Stimulated activated naive B cell treated with anti-CD40 and anti-IgM and Interleukin-4, amounts not matched to agents 10 μg/mL and 1 μg/mL and 100 μg/mL, for 72 hours (primary cell): Measurements from ENCODE around the gene MAPK8.
"Not testable (repeated sequence)": the region's sequence is repeated elsewhere in the genome, so short reads cannot be mapped to it uniquely, and the experiment has no call there.

Experiments
- ATAC-seq, 2 donors: fragments of 150-1000 bp; cut with Tn5 transposase; replicated peaks; 2 replicates each; pipeline ENCODE4 v1.10.0; 2021; ENCODE audit warnings: moderate library complexity in 1 of 2
- DNase-seq: peaks from one replicate; pipeline ENCODE4 v3.0.0; 2021
- H3K27ac Mint-ChIP-seq: one replicate; pipeline ENCODE4 v1.8.0; 2022; ENCODE audit warnings: mild to moderate bottlenecking, mixed read lengths
- H3K27me3 Mint-ChIP-seq, 2 donors: one replicate each; pipeline ENCODE4 v1.8.0; 2022; ENCODE audit warnings: mixed read lengths in 2 of 2
- H3K36me3 Mint-ChIP-seq, 2 donors: one replicate each; pipeline ENCODE4 v1.8.0; 2022; ENCODE audit warnings: mixed read lengths in 2 of 2, mild to moderate bottlenecking in 1 of 2
- H3K4me1 Mint-ChIP-seq, 2 donors: one replicate each; pipeline ENCODE4 v1.8.0; 2022; ENCODE audit warnings: mixed read lengths in 2 of 2, mild to moderate bottlenecking in 1 of 2
- H3K4me3 Mint-ChIP-seq, 2 donors: one replicate each; pipeline ENCODE4 v1.8.0; 2022; ENCODE audit warnings: mild to moderate bottlenecking in 2 of 2, mixed read lengths in 2 of 2, moderate library complexity in 1 of 2
- H3K9me3 Mint-ChIP-seq, 2 donors: one replicate each; pipeline ENCODE4 v1.8.0; 2022; ENCODE audit warnings: mixed read lengths in 2 of 2, mild to moderate bottlenecking in 1 of 2

Gene MAPK8

GRCh38 chr10:48414160-48414559, 107.7 kb downstream of the MAPK8 start:
- DNase-seq (no peak), ATAC-seq (no peak)
- no peak overlapping the region for H3K4me3 Mint-ChIP-seq
- H3K27ac Mint-ChIP-seq: no peak overlapping the region
- H3K9me3 Mint-ChIP-seq: peaks cover 8 to 13% of the 10 kb centered on the region in 2 donors
- no peaks in the 10 kb centered on the region for H3K4me1 Mint-ChIP-seq
- H3K36me3 Mint-ChIP-seq: peaks cover 40 to 45% of the 10 kb centered on the region in 2 donors
- no peaks in the 10 kb centered on the region for H3K27me3 Mint-ChIP-seq

- DNase-seq: no peak
These were observed 108.3 kb downstream of the MAPK8 start for GRCh38 chr10:48414778-48415177.

GRCh38 chr10:48416584-48417232, 110.2 kb downstream of the MAPK8 start:
- Mint-ChIP-seq H3K9me3 (peaks cover 8 to 13% of the 10 kb centered on the region in 2 donors), H3K4me3 (no peak overlapping the region), H3K27me3 (no peaks in the 10 kb centered on the region), H3K27ac (no peak overlapping the region), H3K4me1 (no peaks in the 10 kb centered on the region), H3K36me3 (peaks cover 21 to 26% of the 10 kb centered on the region in 2 donors)
- ATAC-seq: no peak
- no peak for DNase-seq

More at GRCh38 chr10:48414778-48415177, 108.3 kb downstream of the MAPK8 start:
- Mint-ChIP-seq H3K4me1 (no peaks in the 10 kb centered on the region), H3K27ac (no peak overlapping the region), H3K36me3 (peaks cover 40 to 45% of the 10 kb centered on the region in 2 donors), H3K9me3 (peaks cover 8 to 13% of the 10 kb centered on the region in 2 donors), H3K27me3 (no peaks in the 10 kb centered on the region), H3K4me3 (no peak overlapping the region)
- ATAC-seq: no peak

GRCh38 chr10:48417374-48417773, 110.9 kb downstream of the MAPK8 start:
- H3K4me3 Mint-ChIP-seq: no peak overlapping the region
- no peaks in the 10 kb centered on the region for H3K27me3 Mint-ChIP-seq
- peaks cover 16 to 20% of the 10 kb centered on the region in 2 donors for H3K36me3 Mint-ChIP-seq
- DNase-seq: no peak
- H3K4me1 Mint-ChIP-seq: no peaks in the 10 kb centered on the region
- H3K27ac Mint-ChIP-seq: no peak overlapping the region
- peaks cover 3 to 6% of the 10 kb centered on the region in 2 donors for H3K9me3 Mint-ChIP-seq
- ATAC-seq: no peak

- Mint-ChIP-seq H3K27ac (no peak overlapping the region), H3K36me3 (peaks cover 8 to 11% of the 10 kb centered on the region in 2 donors), H3K4me1 (no peaks in the 10 kb centered on the region), H3K9me3 (no peaks in the 10 kb centered on the region), H3K27me3 (no peaks in the 10 kb centered on the region), H3K4me3 (no peak overlapping the region)
- DNase-seq (no peak), ATAC-seq (no peak)
These were observed 111.8 kb downstream of the MAPK8 start for GRCh38 chr10:48418189-48418788.

GRCh38 chr10:48419714-48420113, 113.2 kb downstream of the MAPK8 start:
- no peaks in the 10 kb centered on the region for H3K9me3 Mint-ChIP-seq
- no peaks in the 10 kb centered on the region for H3K4me1 Mint-ChIP-seq
- ATAC-seq: no peak
- no peaks in the 10 kb centered on the region for H3K27me3 Mint-ChIP-seq
- no peak overlapping the region for H3K27ac Mint-ChIP-seq
- no peak overlapping the region for H3K4me3 Mint-ChIP-seq
- H3K36me3 Mint-ChIP-seq: peaks cover 4 to 5% of the 10 kb centered on the region in 2 donors
- DNase-seq: no peak

- not testable (repeated sequence) for H3K27me3 Mint-ChIP-seq, H3K4me1 Mint-ChIP-seq, ATAC-seq, H3K4me3 Mint-ChIP-seq, H3K27ac Mint-ChIP-seq, H3K9me3 Mint-ChIP-seq, H3K36me3 Mint-ChIP-seq, DNase-seq
These were observed 115.4 kb downstream of the MAPK8 start for GRCh38 chr10:48421862-48422261.

- Mint-ChIP-seq H3K27me3 (no peaks in the 10 kb centered on the region), H3K27ac (no peak overlapping the region), H3K9me3 (no peaks in the 10 kb centered on the region), H3K4me1 (no peaks in the 10 kb centered on the region), H3K4me3 (no peak overlapping the region), H3K36me3 (peaks cover 9 to 18% of the 10 kb centered on the region in 2 donors)
- ATAC-seq: no peak
- no peak for DNase-seq
These were observed 117.4 kb downstream of the MAPK8 start for GRCh38 chr10:48423884-48424283.

- no peak overlapping the region for H3K27ac Mint-ChIP-seq
- no peak overlapping the region for H3K4me3 Mint-ChIP-seq
- no peaks in the 10 kb centered on the region for H3K4me1 Mint-ChIP-seq
- ATAC-seq (no peak), DNase-seq (no peak)
- no peaks in the 10 kb centered on the region for H3K27me3 Mint-ChIP-seq
- peaks cover 14 to 36% of the 10 kb centered on the region in 2 donors for H3K36me3 Mint-ChIP-seq
- H3K9me3 Mint-ChIP-seq: no peaks in the 10 kb centered on the region
These were observed 122.4 kb downstream of the MAPK8 start for GRCh38 chr10:48428896-48429295.

- Mint-ChIP-seq H3K27ac (no peak overlapping the region), H3K36me3 (peaks cover 15 to 36% of the 10 kb centered on the region in 2 donors)
These were observed 122.8 kb downstream of the MAPK8 start for GRCh38 chr10:48429309-48429708.

GRCh38 chr10:48430402-48430993, 124.0 kb downstream of the MAPK8 start:
- H3K4me3 Mint-ChIP-seq: no peak overlapping the region
- H3K27me3 Mint-ChIP-seq: no peaks in the 10 kb centered on the region
- peaks cover 20 to 36% of the 10 kb centered on the region in 2 donors for H3K36me3 Mint-ChIP-seq
- no peaks in the 10 kb centered on the region for H3K9me3 Mint-ChIP-seq
- no peak overlapping the region for H3K27ac Mint-ChIP-seq
- no peak for ATAC-seq
- H3K4me1 Mint-ChIP-seq: no peaks in the 10 kb centered on the region
- DNase-seq: no peak

More at GRCh38 chr10:48429309-48429708, 122.8 kb downstream of the MAPK8 start:
- no peaks in the 10 kb centered on the region for H3K4me1 Mint-ChIP-seq
- ATAC-seq (no peak), DNase-seq (no peak)
- no peaks in the 10 kb centered on the region for H3K27me3 Mint-ChIP-seq
- H3K9me3 Mint-ChIP-seq: no peaks in the 10 kb centered on the region
- H3K4me3 Mint-ChIP-seq: no peak overlapping the region

- H3K4me3 Mint-ChIP-seq: no peak overlapping the region
- no peaks in the 10 kb centered on the region for H3K9me3 Mint-ChIP-seq
- no peaks in the 10 kb centered on the region for H3K4me1 Mint-ChIP-seq
- DNase-seq (no peak), ATAC-seq (no peak)
- H3K27ac Mint-ChIP-seq: no peak overlapping the region
- peaks cover 17 to 34% of the 10 kb centered on the region in 2 donors for H3K36me3 Mint-ChIP-seq
- H3K27me3 Mint-ChIP-seq: no peaks in the 10 kb centered on the region
These were observed 125.4 kb downstream of the MAPK8 start for GRCh38 chr10:48431871-48432270.

- H3K4me3 Mint-ChIP-seq: no peak overlapping the region
- DNase-seq (no peak), ATAC-seq (no peak)
- no peaks in the 10 kb centered on the region for H3K27me3 Mint-ChIP-seq
- no peaks in the 10 kb centered on the region for H3K4me1 Mint-ChIP-seq
- H3K9me3 Mint-ChIP-seq: no peaks in the 10 kb centered on the region
- peaks cover 14% of the 10 kb centered on the region in 2 donors for H3K36me3 Mint-ChIP-seq
- H3K27ac Mint-ChIP-seq: no peak overlapping the region
These were observed 131.1 kb downstream of the MAPK8 start for GRCh38 chr10:48437546-48437945.

- no peak for ATAC-seq
- DNase-seq: no peak
- Mint-ChIP-seq H3K4me1 (no peaks in the 10 kb centered on the region), H3K4me3 (no peak overlapping the region), H3K27me3 (no peaks in the 10 kb centered on the region), H3K36me3 (peaks cover 10 to 14% of the 10 kb centered on the region in 2 donors), H3K9me3 (no peaks in the 10 kb centered on the region), H3K27ac (no peak overlapping the region)
These were observed 132.6 kb downstream of the MAPK8 start for GRCh38 chr10:48439031-48439430.

GRCh38 chr10:48439581-48440041, 133.1 kb downstream of the MAPK8 start:
- Mint-ChIP-seq H3K4me3 (no peak overlapping the region), H3K36me3 (peaks cover 7 to 9% of the 10 kb centered on the region in 2 donors), H3K9me3 (no peaks in the 10 kb centered on the region), H3K4me1 (no peaks in the 10 kb centered on the region), H3K27ac (no peak overlapping the region), H3K27me3 (no peaks in the 10 kb centered on the region)
- DNase-seq: no peak
- no peak for ATAC-seq
